ENCODE data around the gene DGKE. TPM values are rescaled to one million over a fixed set of nuclear protein-coding genes. Genes with fewer than 3 reads are reported as not detected.

Gene DGKE
- total and polyA plus RNA-seq, 2 experiments from 2014 or later = 5.0 to 6.3 TPM

- Histone ChIP-seq H3K4me1 (ENCODE audit: low read depth) (peaks cover 7% of the 10 kb centered on the region), H3K27me3 (no peaks in the 10 kb centered on the region), H3K4me3 (no peak overlapping the region), H3K36me3 (peaks cover 3% of the 10 kb centered on the region), H3K27ac (no peak overlapping the region), H3K9me3 (ENCODE audit: low read depth) (no peaks in the 10 kb centered on the region)
- TF ChIP-seq CTCF (IDR thresholded peaks at IDR 0.05; ENCODE audit: low read depth, low read length) = no peak
- no peak for DNase-seq (ENCODE audit: low read depth in 1 of 2, low spot score in 1 of 2)
Measured at GRCh38 chr17:56847106-56847505, 13.2 kb downstream of the DGKE start.

DNA sequence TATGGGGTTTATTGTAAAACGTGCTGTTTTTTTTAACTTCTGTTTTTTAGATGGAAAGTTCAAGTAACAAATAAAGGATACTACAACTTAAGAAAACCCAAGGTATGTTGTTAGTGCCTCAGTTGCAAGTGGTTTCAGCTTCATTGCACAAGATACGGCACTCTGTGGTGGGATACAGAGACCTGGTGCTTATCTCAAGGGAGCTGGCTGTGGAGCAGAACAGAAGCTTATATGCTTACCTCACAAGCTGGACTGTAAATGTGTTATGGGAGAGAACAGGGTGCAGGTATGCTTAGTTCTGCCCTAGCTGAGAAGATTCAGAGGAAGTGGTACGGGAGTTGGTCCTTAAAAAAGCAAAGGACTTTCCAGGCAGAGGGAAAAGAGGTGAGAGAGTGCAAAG is 15.2 kb downstream of the DGKE start:
- DNase-seq (ENCODE audit: low read depth in 1 of 2, low spot score in 1 of 2) = no peak
- peaks cover 3% of the 10 kb centered on the region for H3K36me3 ChIP-seq
- H3K27ac ChIP-seq = no peak overlapping the region
- H3K27me3 ChIP-seq = no peaks in the 10 kb centered on the region
- no peak for TF ChIP-seq CTCF (IDR thresholded peaks at IDR 0.05; ENCODE audit: low read depth, low read length)
- no peak overlapping the region for H3K4me3 ChIP-seq
- no peaks in the 10 kb centered on the region for H3K4me1 ChIP-seq (ENCODE audit: low read depth)
- no peaks in the 10 kb centered on the region for H3K9me3 ChIP-seq (ENCODE audit: low read depth)

DNA sequence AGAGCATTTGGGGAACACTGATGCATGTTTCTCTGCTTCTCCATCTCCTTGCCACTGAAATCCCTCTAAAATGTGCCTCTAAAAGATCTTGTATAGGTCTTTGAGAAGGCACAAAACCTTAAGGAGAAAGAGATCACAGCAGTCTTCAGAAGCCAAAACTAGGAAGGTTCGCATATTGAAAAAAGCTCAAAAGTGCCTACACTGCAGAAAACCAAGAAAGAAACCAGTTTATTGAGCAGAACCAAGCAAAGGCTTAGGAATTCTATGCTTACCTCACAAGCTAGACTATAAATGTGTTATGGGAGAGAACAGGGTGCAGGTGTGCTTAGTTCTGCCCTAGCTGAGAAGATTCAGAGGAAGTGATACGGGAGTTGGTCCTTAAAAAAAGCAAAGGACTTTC is 16.6 kb downstream of the DGKE start:
- Histone ChIP-seq H3K4me3 (no peak overlapping the region), H3K36me3 (peaks cover 3% of the 10 kb centered on the region), H3K9me3 (ENCODE audit: low read depth) (no peaks in the 10 kb centered on the region)

GRCh38 chr17:56851008-56851407 is 17.1 kb downstream of the DGKE start:
- peaks cover 3% of the 10 kb centered on the region for H3K36me3 ChIP-seq

More for the DNA sequence above, 16.6 kb downstream of the DGKE start:
- no peak for DNase-seq (ENCODE audit: low read depth in 1 of 2, low spot score in 1 of 2)
- H3K27me3 ChIP-seq = no peaks in the 10 kb centered on the region
- no peaks in the 10 kb centered on the region for H3K4me1 ChIP-seq (ENCODE audit: low read depth)
- no peak for TF ChIP-seq CTCF (IDR thresholded peaks at IDR 0.05; ENCODE audit: low read depth, low read length)
- H3K27ac ChIP-seq = no peak overlapping the region

DNA sequence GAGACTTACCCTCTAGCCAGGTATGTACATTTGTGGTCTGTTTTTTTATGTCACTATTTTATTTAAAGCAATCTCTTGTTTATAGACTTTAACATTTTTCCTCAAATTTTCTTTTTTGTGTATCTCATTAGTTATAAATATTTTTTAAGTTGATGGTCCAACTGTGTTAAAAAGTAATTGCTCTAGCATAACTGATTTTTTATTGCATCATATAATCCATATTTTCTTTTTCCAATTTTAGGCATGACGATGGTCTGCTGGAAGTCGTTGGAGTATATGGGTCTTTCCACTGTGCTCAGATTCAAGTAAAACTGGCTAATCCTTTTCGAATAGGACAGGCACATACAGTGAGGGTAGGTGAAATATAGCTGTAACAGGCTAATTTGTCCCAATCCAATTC is 27.9 kb downstream of the DGKE start:
- Histone ChIP-seq H3K4me3 (no peak overlapping the region), H3K27me3 (no peaks in the 10 kb centered on the region), H3K36me3 (peaks cover 5% of the 10 kb centered on the region), H3K9me3 (ENCODE audit: low read depth) (no peaks in the 10 kb centered on the region), H3K27ac (no peak overlapping the region), H3K4me1 (ENCODE audit: low read depth) (peaks cover 12% of the 10 kb centered on the region)
- DNase-seq (ENCODE audit: low read depth in 1 of 2, low spot score in 1 of 2) = no peak
- TF ChIP-seq CTCF (IDR thresholded peaks at IDR 0.05; ENCODE audit: low read depth, low read length) = no peak

More at GRCh38 chr17:56851008-56851407, 17.1 kb downstream of the DGKE start:
- DNase-seq (ENCODE audit: low read depth in 1 of 2, low spot score in 1 of 2) = no peak
- TF ChIP-seq CTCF (IDR thresholded peaks at IDR 0.05; ENCODE audit: low read depth, low read length) = no peak
- no peak overlapping the region for H3K27ac ChIP-seq
- no peaks in the 10 kb centered on the region for H3K27me3 ChIP-seq
- H3K9me3 ChIP-seq (ENCODE audit: low read depth) = no peaks in the 10 kb centered on the region
- H3K4me1 ChIP-seq (ENCODE audit: low read depth) = no peaks in the 10 kb centered on the region
- no peak overlapping the region for H3K4me3 ChIP-seq

DNA sequence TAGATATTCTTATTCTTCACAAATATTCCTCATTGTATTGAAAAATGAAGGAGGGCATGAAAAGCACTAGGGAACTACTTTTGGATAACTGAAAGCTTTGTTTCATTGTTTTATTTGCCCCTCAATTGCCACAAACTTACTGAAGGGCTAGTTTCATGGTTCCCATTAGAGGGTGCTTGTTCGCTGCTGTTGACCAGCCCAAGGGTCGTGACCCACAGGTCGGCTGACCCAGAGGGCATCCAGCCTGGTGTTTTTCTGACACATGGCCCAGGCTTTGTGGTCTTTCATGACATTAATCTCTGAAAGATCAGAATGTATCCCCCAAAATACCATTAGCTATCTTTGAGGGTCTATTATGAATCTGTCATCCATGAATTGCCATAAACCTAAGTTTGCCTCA is 30.0 kb downstream of the DGKE start:
- DNase-seq (ENCODE audit: low read depth in 1 of 2, low spot score in 1 of 2) = no peak
- no peaks in the 10 kb centered on the region for H3K27me3 ChIP-seq
- no peaks in the 10 kb centered on the region for H3K9me3 ChIP-seq (ENCODE audit: low read depth)
- peaks cover 5% of the 10 kb centered on the region for H3K36me3 ChIP-seq
- no peak overlapping the region for H3K27ac ChIP-seq
- peaks cover 12% of the 10 kb centered on the region for H3K4me1 ChIP-seq (ENCODE audit: low read depth)
- no peak overlapping the region for H3K4me3 ChIP-seq
- TF ChIP-seq CTCF (IDR thresholded peaks at IDR 0.05; ENCODE audit: low read depth, low read length) = no peak
